DMS114 treated with DMSO at 0.1 percent for 48 hours (cell line): ENCODE data around the gene BLID.

ENCODE experiments used
- DNase-seq: peaks from one replicate; lab custom pipeline; 2025; ENCODE audit not compliant: unreplicated experiment; lab: John Stamatoyannopoulos, UW

BLID gene, protein sequence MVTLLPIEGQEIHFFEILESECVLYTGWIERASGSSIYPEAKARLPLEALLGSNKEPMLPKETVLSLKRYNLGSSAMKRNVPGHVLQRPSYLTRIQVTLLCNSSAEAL

DNA sequence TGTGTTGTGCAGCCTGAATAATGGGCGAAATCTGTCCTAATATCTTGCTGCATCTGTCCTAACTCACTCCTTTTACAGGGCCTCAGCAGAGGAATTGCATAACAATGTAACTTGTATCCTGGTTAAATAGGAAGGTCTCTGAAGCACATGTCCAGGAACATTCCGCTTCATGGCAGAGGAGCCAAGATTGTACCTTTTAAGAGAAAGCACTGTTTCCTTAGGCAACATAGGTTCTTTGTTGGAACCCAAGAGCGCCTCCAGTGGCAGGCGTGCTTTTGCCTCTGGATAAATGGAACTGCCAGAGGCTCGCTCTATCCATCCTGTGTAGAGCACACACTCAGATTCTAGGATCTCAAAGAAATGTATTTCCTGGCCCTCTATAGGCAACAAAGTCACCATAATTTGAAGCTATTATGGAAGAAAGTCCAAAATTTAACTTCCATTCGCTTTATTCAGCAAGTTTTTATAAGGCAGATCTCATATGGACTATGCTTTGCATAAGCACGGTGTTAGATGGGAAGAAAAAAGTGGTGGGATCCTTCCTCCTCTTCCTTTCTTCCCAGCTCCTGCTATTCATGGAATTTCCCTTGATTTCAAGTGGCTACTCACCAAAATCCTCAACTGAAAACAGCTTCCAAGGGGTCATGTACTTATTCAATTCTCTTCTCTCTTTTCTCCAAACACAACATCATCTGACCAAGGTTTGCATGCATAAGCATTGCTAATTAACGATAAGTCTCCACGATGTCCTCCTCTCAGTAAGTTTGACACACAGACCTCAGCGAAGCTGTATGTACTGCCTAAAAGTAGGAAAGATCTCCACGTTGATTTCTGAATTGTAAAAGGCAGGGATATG is at the start of gene BLID:
TSS of gene BLID (minus strand) at position 692 of the 856 bp plus-strand sequence. CDS start at position 399, 293 bp downstream.
- no peak for DNase-seq

DNA sequence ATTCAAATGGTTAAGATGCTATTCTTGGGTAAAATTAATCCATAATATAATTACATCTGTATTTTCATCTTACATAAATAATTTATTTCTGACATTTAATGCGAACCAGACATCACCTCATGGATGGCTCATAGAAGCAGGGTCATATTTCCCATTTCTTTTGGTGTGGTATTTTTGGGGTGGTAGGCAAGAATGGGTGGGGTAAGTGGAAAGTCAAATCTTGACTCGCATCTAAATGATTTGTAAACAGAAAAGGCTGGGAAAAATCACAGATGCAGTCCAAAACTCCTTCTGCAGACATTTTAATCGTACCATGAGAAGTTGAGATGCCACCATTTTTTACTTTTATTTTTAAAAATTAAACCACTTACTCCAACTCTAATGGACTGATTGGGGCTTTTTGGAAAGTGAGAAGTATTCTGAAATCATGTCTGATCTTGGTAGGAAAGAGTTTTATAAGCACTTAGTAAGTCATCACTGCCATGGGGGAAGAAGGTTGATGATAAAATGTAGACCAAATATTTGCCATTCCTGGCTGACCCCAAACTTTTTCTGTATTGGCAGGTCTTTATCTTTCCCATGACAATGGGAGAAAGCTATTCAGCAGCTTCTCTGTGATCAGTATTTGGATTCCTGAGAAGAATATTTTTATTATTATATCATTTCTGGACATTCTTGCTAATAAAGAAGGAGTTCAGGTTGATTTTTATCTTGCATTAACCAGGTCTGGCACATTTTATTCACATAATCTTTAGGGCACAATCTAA is 47.2 kb upstream of the BLID start:
- no peak for DNase-seq

DNA sequence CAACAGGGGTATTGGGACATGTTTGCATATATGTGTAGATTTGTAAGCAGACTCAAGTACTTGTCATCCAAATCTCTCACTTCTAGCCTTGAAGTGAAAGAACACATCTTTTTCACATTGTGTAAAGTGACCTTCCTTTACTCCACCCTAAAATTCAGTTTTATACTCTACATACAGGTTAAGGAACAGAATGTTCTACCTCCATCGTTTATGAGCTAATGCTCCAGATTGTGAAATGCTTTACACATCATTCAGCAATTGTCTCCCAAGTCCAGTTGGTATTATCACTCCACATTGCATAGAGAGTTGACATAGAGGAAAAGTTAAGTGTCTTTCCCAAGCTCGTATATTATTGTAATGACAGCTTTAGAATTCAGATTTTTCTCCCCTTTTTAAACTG is 46.1 kb upstream of the BLID start:
- no peak for DNase-seq

DNA sequence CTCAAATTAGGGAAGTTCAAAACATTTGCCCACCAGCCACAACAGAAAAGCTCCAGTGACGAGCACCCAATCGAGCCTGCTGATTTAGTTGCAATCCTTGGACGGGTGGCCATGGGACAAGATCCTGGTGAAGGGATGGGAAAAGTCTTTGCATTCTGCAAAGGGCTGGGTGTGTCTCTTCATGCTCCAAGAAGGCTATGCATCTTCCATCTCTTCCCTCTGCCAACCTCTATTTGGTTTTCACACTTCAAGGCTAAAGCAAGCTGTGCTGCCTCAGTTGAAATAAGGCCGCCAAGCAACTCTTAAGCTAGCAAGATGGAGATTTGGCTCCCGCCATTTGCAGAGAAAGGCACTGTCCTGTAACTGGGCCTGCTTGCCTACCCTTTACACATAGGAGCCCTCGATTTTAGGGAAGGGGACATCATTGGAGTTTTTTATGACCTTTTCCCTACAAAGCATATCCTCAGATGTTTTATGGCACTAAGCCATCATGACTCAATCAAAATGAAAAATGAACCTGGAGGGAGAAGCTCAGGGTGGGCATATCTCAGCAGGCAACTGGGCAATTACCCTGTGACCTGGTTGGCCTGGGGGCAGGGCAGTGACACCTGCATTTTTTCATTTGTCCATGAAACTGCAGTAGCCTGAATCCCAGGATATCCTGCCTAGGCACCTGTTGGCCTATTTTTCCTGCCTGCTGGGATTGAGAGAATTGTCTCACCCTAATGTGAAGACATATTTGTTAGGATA is 45.0 kb upstream of the BLID start:
- DNase-seq: no peak

DNA sequence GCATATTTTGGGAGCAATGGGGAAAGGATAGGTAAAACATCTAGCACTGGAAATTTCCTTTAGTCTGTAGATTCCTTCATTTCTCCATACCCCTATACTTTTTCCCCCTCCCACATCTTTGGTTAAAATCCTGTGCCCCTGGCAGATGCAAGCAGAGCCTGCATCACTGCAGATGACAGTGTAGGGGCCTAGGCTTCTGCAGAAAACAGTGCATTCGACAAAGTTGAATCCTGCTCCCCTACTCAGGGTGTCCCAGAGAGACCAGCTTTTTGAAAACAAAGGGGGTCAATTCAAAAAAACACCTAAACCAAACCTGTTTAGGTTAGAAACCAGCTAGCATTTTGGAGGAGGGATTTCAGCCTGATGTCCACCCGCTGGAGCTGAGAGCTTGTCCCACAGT is 43.8 kb upstream of the BLID start:
- DNase-seq: no peak

DNA sequence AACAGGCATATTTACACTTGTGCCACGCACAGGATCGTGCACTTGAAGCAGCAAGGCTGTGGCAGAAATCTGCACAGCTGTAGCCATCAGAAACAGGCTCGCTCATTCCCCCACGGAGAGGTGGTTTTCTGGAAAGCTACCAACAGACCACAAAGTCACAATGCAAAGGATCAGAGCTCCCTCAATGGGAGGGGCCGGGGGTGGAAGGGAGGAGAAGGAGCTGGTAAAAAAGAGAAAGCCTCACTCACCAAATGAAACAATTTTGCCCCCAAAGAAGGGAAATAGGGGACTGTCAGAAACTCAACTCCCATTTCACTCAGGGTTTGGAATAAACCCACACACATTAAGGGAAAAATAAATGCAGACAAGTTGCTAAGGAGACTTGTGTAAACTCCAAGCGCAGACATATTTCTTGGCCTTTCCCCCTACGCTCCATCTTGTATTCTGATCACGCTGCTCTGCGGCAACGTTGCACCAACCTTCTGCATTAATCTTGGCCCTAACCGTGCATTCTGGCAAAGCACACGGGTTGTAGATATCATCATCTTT is 43.2 kb upstream of the BLID start:
- DNase-seq: no peak

DNA sequence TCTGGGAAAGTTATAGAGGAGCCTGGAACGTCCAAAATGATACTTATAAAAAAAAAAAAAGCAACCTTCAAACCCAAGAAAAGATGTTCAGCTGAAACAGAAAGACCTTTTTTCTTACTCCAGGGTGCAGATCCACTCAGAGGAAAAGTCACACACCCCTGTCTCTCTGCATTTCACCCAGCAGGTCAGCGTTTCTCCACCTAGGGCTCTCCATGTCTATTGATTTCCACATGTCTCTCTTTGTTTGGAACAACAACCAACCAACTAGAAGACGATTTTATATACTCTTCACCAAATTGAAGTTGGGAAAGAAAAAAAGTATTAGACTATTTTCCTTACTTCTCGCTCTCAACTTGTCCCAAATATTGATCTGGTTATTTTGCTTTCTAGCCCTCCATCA is 42.2 kb upstream of the BLID start:
- DNase-seq: no peak

DNA sequence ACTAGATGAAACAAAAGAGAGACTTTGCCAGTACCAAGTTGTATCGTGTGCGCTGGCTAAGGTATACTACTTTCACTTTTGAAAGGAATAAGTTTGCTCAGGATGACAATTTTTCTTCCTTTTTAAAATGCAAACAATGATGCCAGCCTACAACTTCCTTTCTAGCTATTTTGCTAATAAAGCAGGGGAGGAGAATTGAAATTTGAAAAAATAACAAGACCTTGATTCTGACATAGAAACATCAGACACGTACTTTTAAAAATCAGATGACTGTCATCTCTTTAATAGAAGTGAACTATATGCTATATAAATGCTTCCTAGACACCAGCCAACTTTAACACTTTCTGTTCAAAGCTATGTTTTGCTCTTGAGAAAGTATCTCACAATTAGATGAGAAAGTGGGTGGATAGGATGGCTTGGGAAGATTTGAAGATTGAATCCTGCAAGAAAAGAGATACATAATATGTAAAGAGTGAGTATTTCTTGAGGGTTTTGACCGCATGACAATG is 41.7 kb upstream of the BLID start:
- DNase-seq: no peak

DNA sequence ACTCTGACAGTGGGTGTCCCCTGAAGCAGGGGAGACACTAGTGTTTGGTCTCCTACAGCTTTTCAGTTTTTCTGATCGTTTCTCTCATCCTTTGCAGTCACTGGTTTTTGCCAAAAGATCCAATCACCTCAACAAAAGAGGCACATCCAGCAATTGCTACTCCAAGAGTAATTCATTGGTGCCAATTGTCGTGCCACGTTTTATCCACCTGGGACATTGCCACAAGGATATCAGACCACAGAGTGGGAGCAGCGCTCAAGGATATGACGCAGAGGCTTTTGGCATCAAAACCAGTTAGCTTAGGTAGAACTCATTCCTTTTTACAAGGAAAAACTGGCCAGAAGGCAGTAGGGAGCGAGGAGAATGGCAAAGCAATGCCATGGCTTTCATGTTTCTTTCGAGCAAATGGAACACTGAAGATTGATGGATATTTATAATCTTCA is 40.9 kb upstream of the BLID start:
- DNase-seq: no peak

DNA sequence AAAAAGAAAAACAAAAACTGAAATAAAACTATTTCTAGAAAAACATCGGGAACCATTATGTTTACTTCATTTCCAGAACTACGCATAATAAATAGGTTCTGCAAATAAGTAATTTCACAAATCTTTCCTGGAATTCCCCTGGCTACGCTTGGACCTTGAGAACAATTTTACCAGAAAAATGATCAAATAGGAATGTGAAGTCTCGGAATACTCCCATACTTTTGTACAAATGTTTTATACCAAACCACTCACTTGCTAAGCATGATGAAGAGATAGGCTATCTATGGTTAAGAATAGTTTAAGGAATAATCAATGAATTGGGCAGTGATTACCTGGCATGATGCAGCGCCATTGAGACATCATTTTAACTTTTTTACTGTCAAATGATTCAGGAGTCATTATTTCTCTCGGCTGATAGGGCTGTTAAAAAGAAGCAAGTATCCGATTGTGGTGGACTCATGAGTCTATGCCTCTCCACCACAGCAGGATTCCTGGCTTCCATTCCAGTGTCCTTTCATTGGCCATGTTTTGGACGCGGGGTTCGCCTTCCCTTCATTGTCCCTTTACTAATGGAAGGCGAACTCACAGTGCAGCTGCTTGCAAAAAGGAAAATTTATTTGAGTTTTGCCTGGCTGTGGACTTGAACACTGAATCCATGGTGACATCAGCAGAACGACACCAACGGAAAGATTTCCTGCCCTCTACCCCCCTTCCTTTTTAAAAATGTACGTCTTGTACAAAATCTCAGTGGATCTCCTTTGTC is 39.9 kb upstream of the BLID start:
- DNase-seq: no peak

DNA sequence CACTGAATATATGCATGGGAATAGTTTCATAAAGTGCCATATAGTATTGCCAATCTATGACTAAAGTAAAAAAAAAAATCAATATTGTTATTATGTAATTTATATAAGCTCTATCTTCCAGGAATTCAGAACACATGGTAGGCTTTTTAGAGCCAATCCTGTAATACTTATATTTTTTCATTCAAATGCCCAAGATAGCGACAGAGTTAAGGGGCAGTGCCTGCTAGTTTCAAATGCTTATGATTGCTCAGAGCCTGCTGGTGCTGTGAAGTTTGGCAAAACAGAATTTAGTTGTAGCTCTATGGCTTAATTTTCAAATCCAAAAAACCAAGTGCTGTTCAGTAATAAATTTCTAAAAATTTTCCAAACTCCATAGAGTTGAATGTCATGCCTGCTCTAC is 39.0 kb upstream of the BLID start:
- DNase-seq: no peak

DNA sequence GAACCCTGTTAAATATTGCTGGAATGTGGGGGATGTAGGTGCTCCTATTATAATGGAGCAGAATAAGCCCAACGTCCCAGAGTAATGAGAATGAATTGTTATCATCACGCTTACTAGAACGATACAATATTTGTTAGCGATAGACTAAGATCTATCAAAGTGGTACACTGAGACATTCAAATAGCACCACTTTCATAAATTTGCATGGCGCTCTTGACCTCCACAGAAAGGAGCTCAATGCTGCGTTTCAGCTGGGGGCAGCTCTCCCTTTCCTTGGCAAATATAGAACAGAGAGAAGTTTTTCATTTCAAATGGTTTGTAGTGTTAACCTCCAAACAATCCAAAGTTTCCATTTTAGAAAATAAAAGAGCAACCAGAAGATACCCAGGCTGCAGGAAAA is 38.2 kb upstream of the BLID start:
- no peak for DNase-seq

DNA sequence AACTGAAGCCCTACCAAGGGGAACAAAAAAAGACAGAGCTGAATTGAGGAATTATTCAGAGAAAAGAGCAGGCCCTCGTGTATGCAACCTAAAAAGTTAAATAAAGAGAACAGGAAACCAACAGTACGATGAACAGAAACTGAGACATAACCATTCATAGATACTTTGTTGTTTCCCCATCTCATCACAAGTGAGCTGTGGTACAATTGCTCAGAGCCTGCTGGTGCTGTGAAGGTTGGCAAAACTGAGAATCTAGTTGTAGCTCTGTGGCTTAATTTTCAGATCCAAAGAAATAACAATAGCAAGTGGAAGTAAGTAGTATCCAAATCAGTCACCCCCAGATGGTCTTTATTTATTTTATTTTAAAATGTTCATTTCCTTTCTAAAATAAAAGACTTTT is 37.7 kb upstream of the BLID start:
- DNase-seq: no peak

DNA sequence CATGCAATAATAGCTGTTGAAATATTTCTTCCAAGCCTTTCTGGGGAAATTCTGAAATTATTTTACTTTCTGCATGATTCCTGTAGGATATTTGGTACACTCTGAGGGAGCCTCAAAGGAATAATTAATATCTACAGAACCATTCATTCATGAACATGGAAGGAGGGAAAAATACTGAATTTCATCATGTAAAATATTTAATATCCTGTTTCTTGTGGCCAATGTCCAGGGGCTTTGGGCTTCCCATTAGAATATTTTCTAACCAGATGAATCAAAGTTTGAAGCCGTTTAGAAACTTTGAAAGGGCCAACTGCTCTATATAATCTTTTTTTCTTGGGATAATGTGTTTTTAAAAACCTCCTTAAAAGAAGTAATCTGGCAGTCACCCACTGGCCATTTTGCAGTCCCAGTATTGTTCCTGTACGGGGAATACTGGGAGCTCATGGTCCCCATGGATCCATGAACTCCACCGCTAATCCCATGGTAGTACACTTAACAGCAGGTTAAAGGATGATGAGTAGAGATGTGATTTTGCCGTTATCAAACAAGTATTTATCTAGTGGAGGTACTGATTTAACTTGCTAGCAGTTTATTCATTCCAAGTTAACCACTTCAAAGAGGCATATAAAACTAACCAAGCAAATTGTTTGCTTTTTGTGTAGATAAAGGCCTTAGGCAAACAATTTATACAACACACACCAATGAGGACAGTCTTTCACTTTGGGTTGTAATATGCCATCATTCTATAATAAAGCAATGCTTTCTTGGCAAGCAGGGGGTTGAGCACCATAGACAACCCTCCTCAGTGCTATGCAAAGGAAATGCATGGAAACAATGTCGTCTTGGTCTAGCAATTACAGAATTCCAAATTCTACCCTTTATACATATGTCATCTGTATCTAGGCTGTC is 34.5 kb upstream of the BLID start:
- no peak for DNase-seq

DNA sequence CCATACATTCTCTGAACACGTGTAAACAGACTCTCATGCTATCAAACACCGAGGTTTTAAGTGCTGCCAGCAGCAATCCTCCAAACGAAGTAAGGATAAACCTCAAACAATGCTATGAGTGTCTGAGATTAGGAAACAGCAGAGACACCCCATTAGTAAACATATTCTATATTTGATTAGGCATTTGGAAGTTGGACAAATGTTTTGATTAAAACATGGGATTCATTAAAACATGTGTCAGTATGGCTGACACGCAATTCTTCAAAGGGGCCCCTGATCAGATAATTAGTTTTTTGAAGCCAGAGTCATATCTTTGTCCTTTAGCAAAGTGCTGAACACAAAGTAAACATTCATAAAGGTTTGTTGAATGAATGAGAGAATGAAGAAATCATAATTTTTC is 33.2 kb upstream of the BLID start:
- no peak for DNase-seq

DNA sequence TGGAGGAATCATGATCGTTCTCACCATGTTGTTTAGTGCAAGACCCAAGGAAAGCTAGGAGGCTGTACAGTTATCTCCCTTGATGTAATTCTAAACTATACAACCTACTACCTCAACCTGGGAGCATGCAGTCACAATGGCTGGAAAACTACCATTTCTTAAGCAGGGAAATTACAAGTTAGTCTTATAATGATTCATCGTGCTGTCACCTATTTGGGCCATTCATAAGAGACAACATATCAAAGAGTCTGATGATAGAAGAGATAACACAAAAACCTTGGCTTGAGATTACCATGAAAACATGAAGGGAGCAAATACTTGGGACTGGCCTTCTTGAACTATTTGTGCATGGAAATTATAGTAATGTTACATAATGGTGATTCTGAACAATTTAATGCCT is 30.5 kb upstream of the BLID start:
- DNase-seq: no peak

DNA sequence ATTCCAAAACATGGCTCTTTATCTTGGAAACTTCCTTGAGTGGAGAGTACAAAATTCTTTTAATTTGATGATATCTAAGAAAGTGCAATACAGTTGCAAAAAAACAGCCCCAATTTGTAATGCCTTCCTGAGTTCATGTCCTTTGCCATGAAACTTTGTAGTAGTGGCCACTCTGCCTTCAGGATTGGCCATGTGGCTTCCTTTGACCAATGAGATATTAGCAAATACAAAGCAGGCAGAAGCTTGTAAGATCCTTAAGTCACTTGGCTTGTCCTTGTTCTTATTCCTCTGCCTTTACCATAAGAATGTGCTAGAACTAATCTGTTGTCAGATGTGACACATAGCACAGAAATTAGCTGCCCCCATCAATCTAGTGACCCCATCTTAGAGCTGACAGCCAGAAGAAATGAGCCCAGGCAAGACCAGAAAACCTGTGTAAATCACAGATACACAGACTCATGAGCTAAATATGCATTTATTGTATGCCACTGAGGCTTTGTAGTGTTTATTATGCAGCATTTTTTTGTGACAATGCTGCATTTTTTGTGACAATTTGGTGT is 29.8 kb upstream of the BLID start:
- no peak for DNase-seq

DNA sequence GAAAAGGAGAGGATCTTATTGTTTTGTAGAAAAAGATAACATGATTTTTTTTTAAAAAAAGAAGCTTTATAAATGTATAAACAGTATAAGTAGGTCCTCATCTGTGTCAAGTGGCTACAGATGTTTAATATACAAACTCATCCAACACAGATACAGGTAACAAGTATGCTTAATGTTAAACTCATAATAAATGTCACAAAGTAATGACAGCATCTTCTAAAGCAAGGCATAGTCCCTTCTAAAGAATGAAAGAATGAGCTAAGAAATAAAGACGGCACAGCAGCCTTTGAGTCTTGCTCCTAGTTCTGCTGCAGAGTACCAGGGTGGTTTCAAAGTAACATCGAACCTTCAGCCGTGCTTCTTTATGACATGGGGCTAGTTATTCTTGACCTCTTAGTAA is 28.7 kb upstream of the BLID start:
- no peak for DNase-seq

DNA sequence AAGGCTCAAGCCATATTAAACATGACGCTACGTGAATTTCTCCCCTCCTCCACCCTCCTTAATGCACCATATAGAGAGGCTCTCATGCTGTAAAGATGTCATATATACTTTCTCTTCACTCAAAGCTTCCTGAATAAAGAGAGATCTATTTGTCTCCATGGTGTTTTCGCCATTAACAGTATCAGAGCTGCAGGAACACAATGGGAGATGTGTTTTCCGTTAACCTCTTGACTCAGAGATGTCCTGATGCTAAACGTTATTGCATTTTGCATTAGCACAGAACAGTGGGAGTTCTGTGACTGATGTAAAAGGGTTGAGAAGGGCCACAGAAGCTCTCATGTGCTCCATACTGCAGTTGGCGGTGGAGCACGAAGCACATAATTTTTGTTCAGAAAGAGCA is 25.7 kb upstream of the BLID start:
- no peak for DNase-seq
